Motor neuron (in vitro differentiated cells): ENCODE data around the gene LEFTY1. TPM values are rescaled to one million over a fixed set of nuclear protein-coding genes. Genes with fewer than 3 reads are reported as not detected.
"Not testable (repeated sequence)": the region's sequence is repeated elsewhere in the genome, so short reads cannot be mapped to it uniquely, and the experiment has no call there.

Source experiments
- ATAC-seq, 8 experiments: fragments of 200-7000 bp; cut with Tn5 transposase; replicated peaks in 6 of 8; 2 replicates each; pipeline ENCODE4 v1.8.0; 2021; ENCODE audit warnings: mild to moderate bottlenecking in 8 of 8, moderate library complexity in 8 of 8
- H3K27ac ChIP-seq, 2 donors: fragments of 250-450 bp; sonication (Bioruptor Pico); 2 replicates each; pipeline ENCODE4 v1.9.0; 2021; ENCODE audit warnings: antibody characterized with exemption in 2 of 2, mild to moderate bottlenecking in 2 of 2, moderate library complexity in 1 of 2
- H3K4me1 ChIP-seq, 2 donors: fragments of 250-450 bp; sonication (Bioruptor Pico); replicated peaks in 1 of 2; 2 replicates each; pipeline ENCODE4 v1.6.1; 2021; ENCODE audit warnings: antibody characterized with exemption in 2 of 2, mild to moderate bottlenecking in 2 of 2, moderate library complexity in 1 of 2
- H3K4me3 ChIP-seq, 5 donors: fragments of 250-450 bp; sonication (Bioruptor Pico); 2 replicates each; pipeline ENCODE4 v1.9.0; 2021; ENCODE audit warnings: antibody characterized with exemption in 5 of 5, mild to moderate bottlenecking in 5 of 5, moderate library complexity in 4 of 5
- WGBS, 10 experiments: fragments of 450-650 bp; shearing (Covaris generic); methylation state at CpG; one replicate each; pipeline ENCODE4 v1.0.0; 2022; 5-methylcytosine and 5-hydroxymethylcytosine counted together
- in situ Hi-C, 9 experiments: fragments of 400-800 bp; cut with MboI; loops; one replicate each; pipeline ENCODE4 v1.15.0; 2021; ENCODE audit warnings: low sequenced_read_pairs in 9 of 9, low pct_unique_long_range_greater_than_20kb in 2 of 9; ENCODE audit not compliant: unreplicated experiment in 9 of 9
- total RNA-seq, 8 experiments: library from RNA; unstranded; fragments of 300-600 nt; gene quantifications; 2 replicates each; pipeline versions ENCODE4 v1.2.3 to v1.2.4, GENCODE V29; 2022

Gene LEFTY1, protein sequence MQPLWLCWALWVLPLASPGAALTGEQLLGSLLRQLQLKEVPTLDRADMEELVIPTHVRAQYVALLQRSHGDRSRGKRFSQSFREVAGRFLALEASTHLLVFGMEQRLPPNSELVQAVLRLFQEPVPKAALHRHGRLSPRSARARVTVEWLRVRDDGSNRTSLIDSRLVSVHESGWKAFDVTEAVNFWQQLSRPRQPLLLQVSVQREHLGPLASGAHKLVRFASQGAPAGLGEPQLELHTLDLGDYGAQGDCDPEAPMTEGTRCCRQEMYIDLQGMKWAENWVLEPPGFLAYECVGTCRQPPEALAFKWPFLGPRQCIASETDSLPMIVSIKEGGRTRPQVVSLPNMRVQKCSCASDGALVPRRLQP
- 1 to 10 TPM in 1 of 8 experiments, under 1 TPM in 5, not detected in 2; 0.31 to 1.4 (median 0.83) TPM for total RNA-seq

DNA sequence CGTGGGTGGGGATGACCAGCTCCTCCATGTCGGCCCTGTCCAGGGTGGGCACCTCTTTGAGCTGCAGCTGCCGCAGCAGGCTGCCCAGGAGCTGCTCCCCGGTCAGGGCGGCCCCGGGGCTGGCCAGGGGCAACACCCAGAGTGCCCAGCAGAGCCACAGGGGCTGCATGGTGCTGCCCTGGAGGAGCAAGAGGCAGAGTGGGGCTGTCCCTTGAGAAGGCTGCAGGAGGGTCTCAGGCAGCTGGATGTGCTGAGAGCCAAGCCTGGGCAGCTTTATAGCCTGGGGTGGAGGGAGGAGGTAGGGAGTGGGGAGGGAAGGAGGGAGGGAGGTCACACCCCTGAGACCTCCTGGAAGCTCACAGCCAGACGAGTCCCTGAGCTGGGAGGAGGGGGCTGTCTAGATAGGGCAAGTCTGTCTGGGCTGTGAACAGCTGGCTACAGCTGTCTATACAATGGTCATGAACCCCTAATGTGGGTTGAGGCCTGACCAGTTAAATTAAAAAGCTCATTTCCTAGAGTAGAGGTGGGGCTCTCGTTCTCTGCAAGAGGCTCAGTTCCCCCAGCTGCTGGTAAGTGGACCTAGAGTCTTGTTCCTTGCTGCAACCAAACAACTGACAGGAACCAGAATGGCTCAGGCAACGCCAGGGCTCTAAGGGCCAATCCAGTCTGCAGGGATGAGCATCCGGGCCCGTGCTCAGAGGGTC, at the start of gene LEFTY1:
TSS of gene LEFTY1 (minus strand) at position 249 of the 704 bp plus-strand sequence. CDS start at position 169, 80 bp downstream.
- H3K4me3 ChIP-seq = no peak within 1 kb of the TSS
- peak in 7 of 8 experiments; percentile 37 to 72 (median 56) for ATAC-seq
- 73 to 91% (median 80%) methylated on average over 1 to 6 of the region's 11 CpGs; no CpG with 5 or more reads in 6 of the 10 experiments for WGBS, 10 experiments
- in situ Hi-C loops = no loop called here
- H3K27ac ChIP-seq = no peak within 1 kb of the TSS
- H3K4me1 ChIP-seq = peaks cover 8 to 21% of the 10 kb centered on the region in 2 donors

DNA sequence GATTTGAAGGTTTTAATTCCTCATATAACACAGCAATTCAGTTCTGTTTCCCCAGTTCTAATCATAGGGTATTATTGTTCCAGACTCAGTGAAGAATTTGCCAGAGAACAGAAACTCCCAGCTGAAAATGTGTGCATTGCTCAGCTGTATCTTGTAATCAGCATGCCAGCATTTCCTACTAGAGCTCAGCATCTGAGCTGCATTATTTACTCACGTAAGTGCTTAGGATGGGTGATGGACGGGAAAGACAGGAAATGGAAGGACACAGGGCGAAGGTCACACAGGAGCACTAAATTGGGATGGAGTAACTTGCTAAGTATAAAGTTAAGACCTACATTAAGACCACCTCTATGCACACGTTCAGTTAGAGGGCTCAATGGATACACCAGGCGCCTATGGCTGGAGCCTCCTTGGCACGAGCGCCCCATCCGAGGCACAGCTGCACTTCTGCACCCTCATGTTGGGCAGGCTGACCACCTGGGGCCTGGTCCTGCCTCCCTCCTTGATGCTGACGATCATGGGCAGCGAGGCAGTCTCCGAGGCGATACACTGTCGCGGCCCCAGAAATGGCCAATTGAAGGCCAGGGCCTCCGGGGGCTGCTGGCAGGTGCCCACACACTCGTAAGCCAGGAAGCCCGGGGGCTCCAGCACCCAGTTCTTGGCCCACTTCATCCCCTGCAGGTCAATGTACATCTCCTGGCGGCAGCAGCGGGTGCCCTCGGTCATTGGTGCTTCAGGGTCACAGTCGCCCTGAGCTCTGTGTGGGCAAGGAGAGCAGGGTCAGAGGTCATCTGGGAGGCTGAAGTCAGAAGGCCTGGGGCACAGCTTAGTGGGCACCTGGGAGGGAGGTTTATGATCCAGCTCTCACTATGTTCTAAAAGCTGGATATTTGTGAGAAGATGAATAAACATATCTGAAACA, 48.4 kb upstream of the LEFTY1 start:
- Histone ChIP-seq H3K4me3 (no peak overlapping the region), H3K4me1 (peaks cover 12 to 19% of the 10 kb centered on the region in 2 donors), H3K27ac (no peak overlapping the region)
- 79 to 100% (median 84%) methylated on average over 1 to 8 of the region's 21 CpGs; no CpG with 5 or more reads in 3 of the 10 experiments for WGBS, 10 experiments
- ATAC-seq = no peak
- in situ Hi-C loops = no loop called here

DNA sequence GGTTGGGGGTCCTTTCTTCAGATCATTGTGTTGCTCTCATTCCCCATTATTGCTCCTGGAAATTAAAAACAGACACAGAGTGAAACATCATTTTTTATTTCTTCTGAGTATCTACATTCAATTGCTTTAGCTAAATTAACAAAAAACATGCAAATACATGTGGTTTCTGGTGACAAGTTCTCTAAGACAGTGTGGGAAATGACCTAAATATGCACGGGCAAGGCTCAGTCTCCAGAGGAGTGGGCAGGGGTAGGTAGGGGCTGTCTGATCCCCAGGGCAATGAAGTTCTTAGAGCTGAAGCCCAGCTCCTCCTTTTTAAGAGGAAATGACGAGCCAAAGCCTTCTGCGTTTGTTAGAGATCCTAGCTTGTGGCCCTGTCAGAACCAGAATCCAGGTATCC, 47.6 kb upstream of the LEFTY1 start:
- Histone ChIP-seq H3K4me3 (no peak overlapping the region), H3K4me1 (peaks cover 8 to 13% of the 10 kb centered on the region in 2 donors), H3K27ac (no peak overlapping the region)
- in situ Hi-C loops = no loop called here
- 4 to 80% (median 60%) methylated on average over 1 to 3 of the region's 3 CpGs; no CpG with 5 or more reads in 3 of the 10 experiments for WGBS, 10 experiments
- ATAC-seq = peak in 2 of 8 experiments; percentile 58 to 67

DNA sequence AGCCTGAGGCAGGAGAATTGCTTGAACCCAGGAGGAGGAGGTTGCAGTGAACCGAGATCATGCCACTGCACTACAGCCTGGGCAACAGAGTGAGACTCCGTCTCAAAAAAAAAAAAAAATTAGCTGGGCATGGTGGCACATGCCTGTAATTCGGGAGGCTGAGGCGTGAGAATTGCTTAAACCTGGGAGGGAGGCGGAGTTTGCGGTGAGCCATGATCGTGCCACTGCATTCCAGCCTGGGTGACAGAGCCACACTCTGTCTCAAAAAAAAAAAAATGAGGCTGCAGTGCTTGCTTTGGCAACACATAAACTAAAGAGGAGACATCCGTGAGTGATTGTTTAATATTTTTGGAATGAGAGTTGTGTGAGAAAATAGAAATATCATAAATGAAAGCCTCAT, 47.1 kb upstream of the LEFTY1 start:
- H3K4me1 ChIP-seq, in situ Hi-C loops, H3K27ac ChIP-seq, H3K4me3 ChIP-seq: not testable (repeated sequence)
- WGBS, 10 experiments = 29 to 85% (median 71%) methylated on average over 1 to 8 of the region's 8 CpGs; no CpG with 5 or more reads in 1 of the 10 experiments
- ATAC-seq = peak in 1 of 8 experiments; percentile 11

DNA sequence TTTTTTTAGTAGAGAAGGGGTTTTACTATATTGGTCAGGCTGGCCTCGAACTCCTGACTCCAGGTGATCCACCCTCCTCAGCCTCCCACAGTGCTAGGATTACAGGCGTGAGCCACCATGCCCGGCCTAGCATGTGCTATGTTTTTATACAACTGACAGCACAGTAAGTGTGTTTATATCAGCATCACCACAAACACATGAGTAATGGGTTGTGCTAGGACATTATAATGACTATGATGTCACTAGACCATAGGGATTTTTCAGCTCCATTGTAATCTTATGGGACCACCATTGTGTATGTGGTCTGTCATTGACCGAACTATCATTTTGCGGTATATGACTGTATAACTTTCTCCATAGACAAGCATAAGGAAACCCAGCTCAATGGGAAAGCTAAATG, 45.8 kb upstream of the LEFTY1 start:
- in situ Hi-C loops = no loop called here
- ATAC-seq = no peak
- WGBS, 10 experiments = 84 to 100% (median 93%) methylated on average over 2 to 5 of the region's 5 CpGs
- Histone ChIP-seq H3K4me3 (no peak overlapping the region), H3K27ac (no peak overlapping the region), H3K4me1 (no peaks in the 10 kb centered on the region)

DNA sequence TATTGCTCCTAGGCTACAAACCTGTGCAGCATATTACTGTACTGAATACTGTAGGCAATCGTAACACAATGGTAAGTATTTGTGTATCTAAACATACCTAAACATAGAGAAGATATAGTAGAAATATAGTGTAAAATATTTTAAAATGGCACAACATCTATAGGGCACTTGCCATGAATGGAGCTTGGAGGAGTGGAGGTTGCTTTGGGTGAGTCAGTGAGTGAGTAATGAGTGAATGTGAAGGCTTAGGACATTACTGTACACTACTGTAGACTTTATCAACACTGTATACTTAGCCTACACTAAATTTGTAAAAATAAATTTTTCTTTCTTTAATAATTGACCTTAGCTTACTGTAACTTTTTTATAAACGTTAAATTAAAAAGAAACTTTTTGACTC, 44.1 kb upstream of the LEFTY1 start:
- H3K27ac ChIP-seq = no peak overlapping the region
- no peaks in the 10 kb centered on the region for H3K4me1 ChIP-seq
- no peak overlapping the region for H3K4me3 ChIP-seq
- no peak for ATAC-seq
- 0 to 100% (median 77%) methylated on average over 1 to 2 of the region's 2 CpGs for WGBS, 10 experiments
- in situ Hi-C loops = no loop called here

DNA sequence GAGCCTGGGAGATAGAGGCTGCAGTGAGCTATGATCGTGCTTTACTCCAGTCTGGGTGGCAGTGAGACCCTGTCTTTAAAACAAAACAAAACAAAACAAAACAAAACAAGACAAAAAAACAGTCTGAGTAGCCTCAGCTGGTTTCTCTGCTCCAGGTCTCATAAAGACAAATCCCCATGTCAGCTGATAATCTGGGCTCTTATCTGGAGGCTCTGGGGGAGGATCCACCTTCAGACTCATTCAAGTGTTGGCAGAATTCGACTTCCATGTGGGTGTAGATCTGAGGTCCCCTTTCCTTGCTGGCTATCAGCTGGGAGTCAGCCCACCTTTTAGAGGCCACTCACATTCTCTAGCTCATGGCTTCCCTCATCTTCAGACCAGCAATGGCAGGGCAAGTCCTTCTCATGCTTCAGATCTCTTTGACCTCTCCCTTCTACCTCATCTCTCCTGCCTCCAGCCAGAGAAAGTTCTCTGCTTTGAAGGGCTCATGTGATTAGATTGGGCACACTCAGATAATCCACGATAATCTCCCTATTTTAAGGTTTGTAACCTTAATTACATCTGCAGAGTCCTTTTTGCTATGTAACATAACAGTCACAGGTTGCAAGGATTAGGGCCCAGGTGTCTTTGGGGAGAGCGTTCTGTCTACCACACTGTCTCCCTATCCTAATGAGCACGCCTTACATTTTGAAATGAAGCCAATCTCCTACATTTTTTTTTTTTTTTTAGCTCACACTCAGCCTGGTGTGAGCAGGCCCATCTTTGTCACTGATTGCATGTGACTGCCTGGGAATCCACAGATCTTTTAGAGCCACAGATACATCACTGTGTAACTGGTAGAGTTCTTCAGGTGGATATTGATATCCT, 42.6 kb upstream of the LEFTY1 start:
- Histone ChIP-seq H3K4me1 (no peaks in the 10 kb centered on the region), H3K4me3 (no peak overlapping the region), H3K27ac (no peak overlapping the region)
- ATAC-seq = no peak
- in situ Hi-C loops = no loop called here
- WGBS, 10 experiments = 33 to 100% (median 86%) methylated on average over 1 to 5 of the region's 5 CpGs; no CpG with 5 or more reads in 1 of the 10 experiments

DNA sequence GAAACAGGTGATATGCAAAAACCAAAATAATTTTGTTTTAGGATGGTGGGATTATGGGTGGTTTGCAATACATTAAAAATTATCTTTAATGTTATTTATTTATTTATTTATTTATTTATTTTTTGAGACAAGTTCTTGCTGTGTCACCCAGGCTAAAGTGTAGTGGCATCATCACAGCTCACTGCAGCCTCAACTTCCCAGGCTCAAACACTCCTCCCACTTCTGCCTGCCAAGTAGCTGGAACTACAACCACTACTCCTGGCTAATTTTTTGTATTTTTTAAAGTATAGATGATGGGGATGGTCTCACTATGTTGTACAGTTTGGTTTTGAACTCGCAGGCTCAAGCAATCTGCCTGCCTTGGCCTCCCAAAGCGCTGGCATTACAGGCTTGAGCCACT, 41.6 kb upstream of the LEFTY1 start:
- ATAC-seq = no peak
- Histone ChIP-seq H3K4me1 (no peaks in the 10 kb centered on the region), H3K27ac (no peak overlapping the region), H3K4me3 (no peak overlapping the region)
- in situ Hi-C loops = no loop called here
- WGBS, 10 experiments = 43 to 100% (median 90%) methylated on average over 1 to 2 of the region's 2 CpGs; no CpG with 5 or more reads in 2 of the 10 experiments

DNA sequence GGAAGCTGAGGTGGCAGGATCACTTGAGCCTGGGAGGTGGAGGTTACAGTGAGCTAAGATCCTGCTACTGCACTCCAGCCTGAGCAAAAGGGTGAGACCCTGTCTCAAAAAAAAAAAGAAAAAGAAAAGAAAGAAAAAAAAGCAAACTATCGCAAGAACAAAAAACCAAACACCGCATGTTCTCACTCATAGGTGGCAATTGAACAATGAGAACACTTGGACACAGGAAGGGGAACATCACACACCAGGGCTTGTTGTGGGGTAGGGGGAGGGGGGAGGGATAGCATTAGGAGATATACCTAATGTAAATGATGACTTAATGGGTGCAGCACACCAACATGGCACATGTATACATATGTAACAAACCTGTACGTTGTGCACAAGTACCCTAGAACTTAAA, 40.5 kb upstream of the LEFTY1 start:
- in situ Hi-C loops, H3K27ac ChIP-seq, H3K4me1 ChIP-seq, ATAC-seq, H3K4me3 ChIP-seq: not testable (repeated sequence)
- 74 to 100% (median 92%) methylated on average over 1 to 3 of the region's 3 CpGs; no CpG with 5 or more reads in 3 of the 10 experiments for WGBS, 10 experiments

DNA sequence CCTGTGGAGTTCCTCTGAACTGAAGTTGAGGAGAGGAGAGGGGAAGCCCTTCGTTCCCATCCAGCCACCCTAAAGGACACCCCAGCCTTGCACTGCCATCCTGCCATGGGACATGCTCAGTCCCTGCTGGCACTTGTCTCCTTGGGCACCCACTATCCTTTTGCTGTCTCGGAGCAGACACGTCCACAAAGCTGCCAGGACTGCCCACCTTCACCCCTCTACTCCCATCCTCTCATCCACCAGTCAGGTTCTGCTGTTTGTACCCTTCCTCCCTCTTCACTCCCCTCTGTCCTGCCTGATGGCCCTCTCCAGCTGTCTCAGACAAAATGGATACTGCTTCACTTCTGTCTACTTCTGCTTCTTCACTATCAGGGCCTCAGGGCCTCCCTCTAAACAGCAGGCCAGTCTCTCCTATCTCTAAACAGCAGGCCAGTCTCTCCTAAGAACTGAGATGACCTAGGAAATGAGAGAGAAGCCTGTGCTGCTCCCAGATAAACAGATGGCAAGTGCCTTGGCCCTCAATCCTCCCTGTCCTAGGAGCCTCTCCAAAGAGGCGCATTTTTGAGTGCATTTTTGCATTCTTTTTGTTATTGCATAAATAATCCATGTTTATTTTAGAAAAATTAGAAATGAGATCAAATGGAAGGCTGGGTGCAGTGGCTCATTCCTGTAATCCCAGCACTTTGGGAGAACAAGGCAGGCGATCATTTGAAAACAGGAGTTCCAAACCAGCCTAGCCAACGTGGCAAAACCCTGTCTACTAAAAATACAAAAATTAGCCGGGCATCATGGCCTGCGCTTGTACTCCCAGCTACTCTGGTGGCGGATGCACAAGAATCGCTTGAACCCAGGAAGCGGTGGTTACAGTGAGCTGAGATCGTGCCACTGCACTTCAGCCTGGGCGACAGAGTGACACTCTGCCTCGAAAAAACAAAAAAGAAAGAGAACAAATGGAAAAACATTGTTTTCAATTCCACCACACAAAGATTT, 39.5 kb upstream of the LEFTY1 start:
- Histone ChIP-seq H3K4me3 (no peak overlapping the region), H3K27ac (no peak overlapping the region), H3K4me1 (peaks cover 6 to 7% of the 10 kb centered on the region in 2 donors)
- in situ Hi-C loops = no loop called here
- WGBS, 10 experiments = 42 to 100% (median 87%) methylated on average over 3 to 12 of the region's 14 CpGs; no CpG with 5 or more reads in 1 of the 10 experiments
- no peak for ATAC-seq

DNA sequence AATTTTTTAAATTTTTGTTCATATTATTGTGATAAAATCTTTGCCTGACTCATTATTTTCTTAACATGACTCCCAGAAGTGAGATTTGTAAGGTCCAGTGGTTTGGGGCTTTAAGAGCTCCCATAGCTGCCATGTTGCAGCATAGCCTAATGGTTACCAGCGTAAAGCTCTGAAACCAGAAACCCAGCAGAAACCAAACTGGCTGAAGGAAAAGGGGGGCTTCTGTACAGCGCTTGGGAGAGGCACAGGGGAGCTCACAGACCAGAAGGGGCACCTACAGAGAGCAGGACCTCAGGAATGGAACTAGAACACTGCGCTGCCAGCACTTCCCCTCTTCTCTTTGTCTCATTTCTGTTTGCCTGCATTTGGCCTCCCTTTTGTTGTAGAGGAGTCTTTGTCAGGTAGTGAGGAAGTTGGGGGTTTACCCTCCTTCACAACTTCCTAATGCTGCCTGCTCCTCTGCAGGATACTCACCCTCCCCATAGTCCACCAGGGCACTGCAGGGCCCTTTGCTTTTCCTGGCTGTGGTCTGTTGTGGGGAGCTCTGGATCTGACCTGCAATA, 37.7 kb upstream of the LEFTY1 start:
- Histone ChIP-seq H3K4me1 (peaks cover 14 to 15% of the 10 kb centered on the region in 2 donors), H3K4me3 (no peak overlapping the region), H3K27ac (no peak overlapping the region)
- 60 to 100% (median 100%) methylated on average over 1 to 3 of the region's 3 CpGs; no CpG with 5 or more reads in 3 of the 10 experiments for WGBS, 10 experiments
- in situ Hi-C loops = no loop called here
- ATAC-seq = no peak
